CD4-positive, alpha-beta T cell (primary cell): ENCODE results near the gene FGF16. TPM values are rescaled to one million over a fixed set of nuclear protein-coding genes. Genes with fewer than 3 reads are reported as not detected.
"Not testable (repeated sequence)": the region's sequence is repeated elsewhere in the genome, so short reads cannot be mapped to it uniquely, and the experiment has no call there.

Experiments used
- ATAC-seq: fragments of 200-7000 bp; cut with Tn5 transposase; one replicate; pipeline ENCODE4 v1.10.0; 2022; ENCODE audit warnings: mild to moderate bottlenecking; ENCODE audit not compliant: poor library complexity
- CTCF ChIA-PET: fragments of 350-600 bp; sonication (Branson Sonifier 250); formaldehyde crosslinking; loops from one replicate; lab custom pipeline; 2021; ENCODE audit warnings: antibody characterized with exemption, inconsistent platforms; lab: Charles Lee
- POLR2A ChIA-PET: fragments of 350-600 bp; sonication (Branson Sonifier 250); formaldehyde crosslinking; loops from one replicate; lab custom pipeline; 2021; ENCODE audit warnings: antibody characterized with exemption, inconsistent platforms; lab: Charles Lee
- DNase-seq, 14 experiments: peaks; one replicate each; pipeline ENCODE4 v3.0.0-alpha.2; 2013 to 2020; ENCODE audit warnings: mixed read lengths in 2 of 14
- H3K27ac ChIP-seq, 2 donors: one replicate each; pipeline versions ENCODE4 v1.5.1 to v1.7.0; 2013; ENCODE audit warnings: low read length in 2 of 2, low read depth in 1 of 2, mild to moderate bottlenecking in 1 of 2
- H3K27me3 ChIP-seq, 2 experiments: 1 replicate in 1 of 2; 2 replicates in 1 of 2; pipeline versions ENCODE4 v1.6.1 to v1.7.0; 2013; ENCODE audit warnings: low read length in 2 of 2, control low read depth in 1 of 2, mild to moderate bottlenecking in 1 of 2, moderate library complexity in 1 of 2; ENCODE audit not compliant: insufficient read depth in 2 of 2, control insufficient read depth in 1 of 2
- H3K36me3 ChIP-seq: one replicate; pipeline ENCODE4 v1.6.1; 2013; ENCODE audit warnings: low read length, control low read depth; ENCODE audit not compliant: insufficient read depth
- H3K4me1 ChIP-seq: one replicate; pipeline ENCODE4 v1.6.1; 2013; ENCODE audit warnings: low read length, control low read depth; ENCODE audit not compliant: insufficient read depth
- H3K4me3 ChIP-seq: one replicate; pipeline ENCODE4 v1.5.1; 2013; ENCODE audit warnings: mild to moderate bottlenecking, low read length, moderate library complexity
- H3K9me3 ChIP-seq, 2 experiments: 1 replicate in 1 of 2; 2 replicates in 1 of 2; pipeline versions ENCODE4 v1.6.1 to v1.7.0; 2013; ENCODE audit warnings: low read length in 2 of 2, mild to moderate bottlenecking in 2 of 2, control low read depth in 1 of 2, moderate library complexity in 1 of 2; ENCODE audit not compliant: control insufficient read depth in 1 of 2, insufficient read depth in 1 of 2
- H3K27ac Mint-ChIP-seq: one replicate; pipeline ENCODE4 v1.8.0; 2020; ENCODE audit warnings: mixed read lengths
- H3K27me3 Mint-ChIP-seq: one replicate; pipeline ENCODE4 v1.8.0; 2021; ENCODE audit warnings: mixed read lengths
- H3K36me3 Mint-ChIP-seq: one replicate; pipeline ENCODE4 v1.8.0; 2021; ENCODE audit warnings: low read depth, mixed read lengths
- H3K4me1 Mint-ChIP-seq: one replicate; pipeline ENCODE4 v1.8.0; 2021; ENCODE audit warnings: low read depth, mixed read lengths
- H3K4me3 Mint-ChIP-seq: one replicate; pipeline ENCODE4 v1.8.0; 2020; ENCODE audit warnings: mild to moderate bottlenecking, mixed read lengths
- H3K9me3 Mint-ChIP-seq: one replicate; pipeline ENCODE4 v1.8.0; 2020; ENCODE audit warnings: mixed read lengths
- CTCF ChIP-seq: fragments of 200-600 bp; IDR thresholded peaks from one replicate; pipeline ENCODE4 v1.8.0; 2022; ENCODE audit warnings: antibody characterized with exemption, mild to moderate bottlenecking
- intact Hi-C, 2 experiments: fragments of 100-400 bp; cut with DNase I in 1 of 2; cut with micrococcal nuclease in 1 of 2; formaldehyde crosslinking; loops; one replicate each; pipeline versions ENCODE4 v1.15.1 to v1.9.0; 2023 to 2025; cut with DNase I, micrococcal nuclease
- total RNA-seq, 174 experiments: library from RNA in 2 of 174; stranded (reverse) in 2 of 174; gene quantifications; one replicate each; pipeline ENCODE4 v1.2.3 and lab custom pipeline; 2021 to 2026

FGF16 gene
- total RNA-seq, 2 experiments from 2014 or later: not detected

- peaks cover 0 to 5% of the 10 kb centered on the region in 2 experiments for H3K9me3 ChIP-seq
- DNase-seq (no peak), ATAC-seq (no peak)
- ChIA-PET POLR2A (no interaction called here), CTCF (no interaction called here)
- H3K27ac Mint-ChIP-seq: no peak overlapping the region
- intact Hi-C loops: no loop called here
- no peaks in the 10 kb centered on the region for H3K27me3 ChIP-seq
- H3K9me3 Mint-ChIP-seq: peaks cover 11% of the 10 kb centered on the region
- H3K4me1 ChIP-seq: no peaks in the 10 kb centered on the region
- H3K36me3 Mint-ChIP-seq: no peaks in the 10 kb centered on the region
- H3K4me1 Mint-ChIP-seq: no peaks in the 10 kb centered on the region
- TF ChIP-seq CTCF: no peak
- no peak overlapping the region for H3K27ac ChIP-seq
- no peak overlapping the region for H3K4me3 ChIP-seq
- H3K27me3 Mint-ChIP-seq: peaks cover 11% of the 10 kb centered on the region
- no peak overlapping the region for H3K4me3 Mint-ChIP-seq
- no peaks in the 10 kb centered on the region for H3K36me3 ChIP-seq
Observed at GRCh38 chrX:77484045-77484444, 36.9 kb downstream of the FGF16 start.

GRCh38 chrX:77493677-77494553 lies 46.7 kb downstream of the FGF16 start:
- POLR2A ChIA-PET: no interaction called here
- Mint-ChIP-seq H3K4me1 (no peaks in the 10 kb centered on the region), H3K9me3 (no peaks in the 10 kb centered on the region), H3K27me3 (no peaks in the 10 kb centered on the region), H3K4me3 (no peak overlapping the region), H3K36me3 (no peaks in the 10 kb centered on the region), H3K27ac (no peak overlapping the region)
- ATAC-seq: no peak
- no peaks in the 10 kb centered on the region for H3K36me3 ChIP-seq
- H3K4me3 ChIP-seq: no peak overlapping the region
- H3K27ac ChIP-seq: no peak overlapping the region
- no peaks in the 10 kb centered on the region for H3K4me1 ChIP-seq
- H3K9me3 ChIP-seq: no peaks in the 10 kb centered on the region
- no peak for DNase-seq
- intact Hi-C loops: no loop called here
- no peaks in the 10 kb centered on the region for H3K27me3 ChIP-seq
- TF ChIP-seq CTCF: no peak
- CTCF ChIA-PET: no interaction called here

DNA sequence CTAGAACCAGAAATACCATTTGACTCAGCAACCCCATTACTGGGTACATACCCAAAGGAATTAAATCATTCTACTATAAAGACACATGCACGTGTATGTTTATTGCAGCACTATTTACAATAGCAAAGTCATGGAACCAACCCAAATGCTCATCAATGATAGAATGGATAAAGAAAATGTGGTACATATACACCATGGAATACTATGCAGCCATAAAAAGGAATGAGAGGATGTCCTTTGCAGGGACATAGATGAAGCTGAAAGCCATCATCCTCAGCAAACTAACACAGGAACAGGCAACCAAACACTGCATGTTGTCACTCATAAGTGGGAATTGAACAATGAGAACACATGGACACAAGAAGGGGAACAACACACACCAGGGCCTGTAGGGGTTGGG lies 53.0 kb downstream of the FGF16 start:
- ATAC-seq, H3K4me1 Mint-ChIP-seq, H3K27ac ChIP-seq, H3K27me3 ChIP-seq, H3K9me3 ChIP-seq, POLR2A ChIA-PET, H3K36me3 Mint-ChIP-seq, H3K4me3 ChIP-seq, DNase-seq, CTCF ChIA-PET, H3K9me3 Mint-ChIP-seq, H3K27ac Mint-ChIP-seq, H3K27me3 Mint-ChIP-seq, H3K4me1 ChIP-seq, H3K36me3 ChIP-seq, H3K4me3 Mint-ChIP-seq: not testable (repeated sequence)
- intact Hi-C loops: loop anchor here in 1 of 2 experiments (10.0 kb wide), 1 partner anchor 115 kb away; no protein-coding TSS in a partner anchor
